Skeletal muscle satellite cell (primary cell): ENCODE results near the gene PRRX2.

ENCODE experiments used
- H3K27me3 ChIP-seq: 2 replicates; pipeline ENCODE4 v1.7.0; 2013; ENCODE audit warnings: low read length; ENCODE audit not compliant: control insufficient read depth, insufficient read depth
- H3K36me3 ChIP-seq: 2 replicates; pipeline ENCODE4 v1.7.0; 2013; ENCODE audit warnings: mild to moderate bottlenecking, control low read depth, low read length; ENCODE audit not compliant: insufficient read depth
- H3K4me1 ChIP-seq: 2 replicates; pipeline ENCODE4 v1.7.0; 2013; ENCODE audit warnings: low read length; ENCODE audit not compliant: control insufficient read depth, insufficient read depth
- H3K4me2 ChIP-seq: 2 replicates; pipeline ENCODE4 v1.7.0; 2013; ENCODE audit warnings: mild to moderate bottlenecking, low read length
- H3K4me3 ChIP-seq: 2 replicates; pipeline ENCODE4 v1.7.0; 2013; ENCODE audit warnings: low read length
- H3K9ac ChIP-seq: 2 replicates; pipeline ENCODE4 v1.7.0; 2013; ENCODE audit warnings: mild to moderate bottlenecking, low read depth, low read length, moderate library complexity
- H3K9me3 ChIP-seq: replicated peaks from 2 replicates; pipeline ENCODE4 v1.7.0; 2013; ENCODE audit warnings: mild to moderate bottlenecking, control low read depth, low read length

Gene PRRX2

GRCh38 chr9:129639034-129639630 is 26.3 kb upstream of the PRRX2 start:
- H3K4me1 ChIP-seq: peaks cover 24% of the 10 kb centered on the region
- H3K27me3 ChIP-seq: no peaks in the 10 kb centered on the region
- H3K4me3 ChIP-seq: no peak overlapping the region
- H3K4me2 ChIP-seq: no peak overlapping the region
- no peak overlapping the region for H3K9ac ChIP-seq
- no peaks in the 10 kb centered on the region for H3K9me3 ChIP-seq
- peaks cover 49% of the 10 kb centered on the region for H3K36me3 ChIP-seq

GRCh38 chr9:129639756-129640085 is 25.7 kb upstream of the PRRX2 start:
- Histone ChIP-seq H3K9me3 (no peaks in the 10 kb centered on the region), H3K27me3 (no peaks in the 10 kb centered on the region), H3K4me2 (peak overlapping the region; percentile 95), H3K4me1 (peaks cover 24% of the 10 kb centered on the region), H3K36me3 (peaks cover 44% of the 10 kb centered on the region), H3K9ac (peak overlapping the region; percentile 88), H3K4me3 (peak overlapping the region; percentile 95)

- Histone ChIP-seq H3K4me3 (peak overlapping the region; percentile 95), H3K36me3 (peaks cover 39% of the 10 kb centered on the region), H3K27me3 (no peaks in the 10 kb centered on the region), H3K9me3 (no peaks in the 10 kb centered on the region), H3K9ac (peak overlapping the region; percentile 88), H3K4me2 (peak overlapping the region; percentile 95), H3K4me1 (peaks cover 24% of the 10 kb centered on the region)
These were observed 25.2 kb upstream of the PRRX2 start for GRCh38 chr9:129640086-129640870.

- H3K9me3 ChIP-seq: no peaks in the 10 kb centered on the region
- peak overlapping the region; percentile 88 for H3K9ac ChIP-seq
- H3K4me2 ChIP-seq: peak overlapping the region; percentile 95
These were observed 24.3 kb upstream of the PRRX2 start for GRCh38 chr9:129640871-129641749.

GRCh38 chr9:129641750-129642585 is 23.5 kb upstream of the PRRX2 start, which contains the start of gene ASB6:
TSS of gene ASB6 (minus strand) at chr9:129642151. CDS start at chr9:129641999, 152 bp downstream.
- H3K9ac ChIP-seq: peak within 1 kb of the TSS; percentile 88
- peaks cover 27% of the 10 kb centered on the region for H3K36me3 ChIP-seq
- peak within 1 kb of the TSS; percentile 95 for H3K4me2 ChIP-seq
- peaks cover 24% of the 10 kb centered on the region for H3K4me1 ChIP-seq
- H3K9me3 ChIP-seq: no peaks in the 10 kb centered on the region
- H3K4me3 ChIP-seq: peak within 1 kb of the TSS; percentile 95
- peaks cover 5% of the 10 kb centered on the region for H3K27me3 ChIP-seq

More at GRCh38 chr9:129640871-129641749, 24.3 kb upstream of the PRRX2 start:
- Histone ChIP-seq H3K27me3 (no peaks in the 10 kb centered on the region), H3K4me3 (peak overlapping the region; percentile 95), H3K36me3 (peaks cover 33% of the 10 kb centered on the region), H3K4me1 (peaks cover 24% of the 10 kb centered on the region)

GRCh38 chr9:129643706-129644105 is 21.7 kb upstream of the PRRX2 start:
- peaks cover 27% of the 10 kb centered on the region for H3K4me1 ChIP-seq
- H3K9ac ChIP-seq: no peak overlapping the region

GRCh38 chr9:129644365-129644764 is 21.1 kb upstream of the PRRX2 start:
- no peak overlapping the region for H3K4me3 ChIP-seq
- peaks cover 3% of the 10 kb centered on the region for H3K36me3 ChIP-seq
- H3K9ac ChIP-seq: no peak overlapping the region
- H3K4me2 ChIP-seq: no peak overlapping the region
- H3K9me3 ChIP-seq: no peaks in the 10 kb centered on the region
- H3K27me3 ChIP-seq: peaks cover 6% of the 10 kb centered on the region
- H3K4me1 ChIP-seq: peaks cover 27% of the 10 kb centered on the region

More at GRCh38 chr9:129643706-129644105, 21.7 kb upstream of the PRRX2 start:
- H3K27me3 ChIP-seq: peaks cover 6% of the 10 kb centered on the region
- no peak overlapping the region for H3K4me2 ChIP-seq
- no peak overlapping the region for H3K4me3 ChIP-seq
- no peaks in the 10 kb centered on the region for H3K9me3 ChIP-seq
- peaks cover 9% of the 10 kb centered on the region for H3K36me3 ChIP-seq

- Histone ChIP-seq H3K9ac (no peak overlapping the region), H3K36me3 (no peaks in the 10 kb centered on the region), H3K4me2 (no peak overlapping the region), H3K9me3 (no peaks in the 10 kb centered on the region), H3K4me3 (no peak overlapping the region), H3K27me3 (peaks cover 6% of the 10 kb centered on the region), H3K4me1 (peaks cover 22% of the 10 kb centered on the region)
These were observed 20.5 kb upstream of the PRRX2 start for GRCh38 chr9:129644902-129645301.

- H3K4me3 ChIP-seq: no peak overlapping the region
- H3K36me3 ChIP-seq: no peaks in the 10 kb centered on the region
- no peak overlapping the region for H3K9ac ChIP-seq
- peaks cover 8% of the 10 kb centered on the region for H3K27me3 ChIP-seq
- H3K4me1 ChIP-seq: peaks cover 8% of the 10 kb centered on the region
- H3K9me3 ChIP-seq: no peaks in the 10 kb centered on the region
- H3K4me2 ChIP-seq: no peak overlapping the region
These were observed 19.2 kb upstream of the PRRX2 start for GRCh38 chr9:129646252-129646651.

- no peaks in the 10 kb centered on the region for H3K36me3 ChIP-seq
- H3K4me3 ChIP-seq: no peak overlapping the region
- peaks cover 12% of the 10 kb centered on the region for H3K27me3 ChIP-seq
- H3K9ac ChIP-seq: no peak overlapping the region
- H3K4me2 ChIP-seq: no peak overlapping the region
- peaks cover 7% of the 10 kb centered on the region for H3K4me1 ChIP-seq
- H3K9me3 ChIP-seq: no peaks in the 10 kb centered on the region
These were observed 18.8 kb upstream of the PRRX2 start for GRCh38 chr9:129646654-129647053.
